H1 (cell line): Measurements from ENCODE around the gene ECT2L. TPM values are rescaled to one million over a fixed set of nuclear protein-coding genes. Genes with fewer than 3 reads are reported as not detected.

Experiments
- BRCA1 ChIP-seq: IDR thresholded peaks from 2 replicates; pipeline ENCODE4 v1.6.1; 2012; ENCODE audit warnings: low read depth, low read length, improper control_type of control experiment
- E2F6 ChIP-seq: IDR thresholded peaks from 2 replicates; pipeline ENCODE4 v1.6.1; 2012; ENCODE audit warnings: inconsistent platforms
- RBBP5 ChIP-seq: IDR thresholded peaks from 2 replicates; pipeline ENCODE4 v1.7.1; 2012; ENCODE audit warnings: low read depth, mild to moderate bottlenecking, inconsistent platforms, low read length, moderate library complexity, borderline replicate concordance
- polyA plus RNA-seq, 7 experiments: library from polyadenylated mRNA; depleted of rRNA in 3 of 7; stranded (reverse) in 5 of 7; unstranded in 2 of 7; fragments of >200 nt in 5 of 7; fragments of 200-250 nt in 2 of 7; gene quantifications; 1 replicate in 5 of 7; 2 replicates in 1 of 7; 4 replicates in 1 of 7; pipeline versions ENCODE4 v1.2.1 to v1.2.3, GENCODE V29; 2011 to 2013; ENCODE audit warnings: missing spikeins in 2 of 7, mixed read lengths in 2 of 7
- total RNA-seq: library from RNA; stranded (reverse); fragmentation: NEBNext Ultra II Directional; extraction: Animal tissue kit (Norgen Biotek cat#: 25700); gene quantifications from 2 replicates; pipeline ENCODE4 v1.2.1, GENCODE V29; 2021
- TF ChIP-seq, protein P1 (sequence below): IDR thresholded peaks from 2 replicates; pipeline ENCODE4 v1.6.1; 2011; ENCODE audit warnings: low read length, improper control_type of control experiment

ECT2L gene
- total and polyA plus RNA-seq, 2 of the 8 experiments (the other 6 are each of a cell fraction or from before 2014, with no cell fraction given): not detected

GRCh38 chr6:138769102-138769676, 26.7 kb upstream of the ECT2L start (continued):
- TF ChIP-seq, protein P1, sequence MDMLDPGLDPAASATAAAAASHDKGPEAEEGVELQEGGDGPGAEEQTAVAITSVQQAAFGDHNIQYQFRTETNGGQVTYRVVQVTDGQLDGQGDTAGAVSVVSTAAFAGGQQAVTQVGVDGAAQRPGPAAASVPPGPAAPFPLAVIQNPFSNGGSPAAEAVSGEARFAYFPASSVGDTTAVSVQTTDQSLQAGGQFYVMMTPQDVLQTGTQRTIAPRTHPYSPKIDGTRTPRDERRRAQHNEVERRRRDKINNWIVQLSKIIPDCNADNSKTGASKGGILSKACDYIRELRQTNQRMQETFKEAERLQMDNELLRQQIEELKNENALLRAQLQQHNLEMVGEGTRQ: no peak
- TF ChIP-seq E2F6 (no peak), BRCA1 (no peak), RBBP5 (no peak)
